NT2/D1 (cell line): ENCODE measurements around the gene PRKAG3.

Experiments used
- DNase-seq: peaks from one replicate; pipeline ENCODE4 v3.0.0-alpha.2; 2011; ENCODE audit warnings: low read depth, low spot score
- H3K27me3 ChIP-seq: 2 replicates; pipeline ENCODE4 v1.6.0; 2011; ENCODE audit warnings: mild to moderate bottlenecking; ENCODE audit not compliant: insufficient read length, insufficient read depth
- H3K36me3 ChIP-seq: 2 replicates; pipeline ENCODE4 v1.6.1; 2011; ENCODE audit warnings: mild to moderate bottlenecking, low read length, mixed read lengths; ENCODE audit not compliant: insufficient read depth, insufficient read length
- H3K4me1 ChIP-seq: 2 replicates; pipeline ENCODE4 v1.5.1; 2011; ENCODE audit not compliant: insufficient read depth, insufficient read length
- H3K4me3 ChIP-seq: 2 replicates; pipeline ENCODE4 v1.5.1; 2011; ENCODE audit warnings: low read depth; ENCODE audit not compliant: insufficient read length
- H3K9ac ChIP-seq: 2 replicates; pipeline ENCODE4 v1.6.0; 2011; ENCODE audit warnings: low read depth; ENCODE audit not compliant: insufficient read length
- H3K9me3 ChIP-seq: 2 replicates; pipeline ENCODE4 v1.5.1; 2011; ENCODE audit warnings: mild to moderate bottlenecking, low read length; ENCODE audit not compliant: insufficient read depth
- SUZ12 ChIP-seq: IDR thresholded peaks from 2 replicates; pipeline ENCODE4 v1.6.1; 2011; ENCODE audit not compliant: insufficient read length, insufficient read depth; ENCODE audit errors: extremely low read depth
- YY1 ChIP-seq: IDR thresholded peaks from 2 replicates; pipeline ENCODE4 v1.6.1; 2011; ENCODE audit not compliant: insufficient read length, insufficient read depth
- ZNF274 ChIP-seq: IDR thresholded peaks from 2 replicates; pipeline ENCODE4 v1.6.1; 2011; ENCODE audit warnings: mild to moderate bottlenecking, low read depth, low read length

PRKAG3 gene

GRCh38 chr2:218811382-218811781 is 20.2 kb downstream of the PRKAG3 start:
- no peak for DNase-seq

GRCh38 chr2:218810256-218810655 is 21.3 kb downstream of the PRKAG3 start:
- no peak overlapping the region for H3K4me3 ChIP-seq
- no peak for DNase-seq
- H3K4me1 ChIP-seq: no peaks in the 10 kb centered on the region

More at GRCh38 chr2:218811382-218811781, 20.2 kb downstream of the PRKAG3 start:
- Histone ChIP-seq H3K9me3 (no peaks in the 10 kb centered on the region), H3K27me3 (no peaks in the 10 kb centered on the region), H3K4me3 (no peak overlapping the region), H3K9ac (no peak overlapping the region), H3K4me1 (no peaks in the 10 kb centered on the region), H3K36me3 (peaks cover 25% of the 10 kb centered on the region)
- TF ChIP-seq YY1 (no peak), SUZ12 (no peak), ZNF274 (no peak)

GRCh38 chr2:218809515-218809914 is 22.1 kb downstream of the PRKAG3 start:
- H3K4me3 ChIP-seq: no peak overlapping the region
- no peak for TF ChIP-seq ZNF274
- no peak for TF ChIP-seq YY1
- TF ChIP-seq SUZ12: no peak
- H3K36me3 ChIP-seq: peaks cover 19% of the 10 kb centered on the region
- no peaks in the 10 kb centered on the region for H3K27me3 ChIP-seq
- DNase-seq: no peak
- H3K4me1 ChIP-seq: no peaks in the 10 kb centered on the region
- peaks cover 5% of the 10 kb centered on the region for H3K9me3 ChIP-seq
- H3K9ac ChIP-seq: no peak overlapping the region

More at GRCh38 chr2:218810256-218810655, 21.3 kb downstream of the PRKAG3 start:
- Histone ChIP-seq H3K9ac (no peak overlapping the region), H3K27me3 (no peaks in the 10 kb centered on the region), H3K9me3 (no peaks in the 10 kb centered on the region), H3K36me3 (peaks cover 22% of the 10 kb centered on the region)
- TF ChIP-seq YY1: no peak
- TF ChIP-seq SUZ12: no peak
- no peak for TF ChIP-seq ZNF274

GRCh38 chr2:218807626-218808025 is 24.0 kb downstream of the PRKAG3 start:
- no peak for TF ChIP-seq ZNF274
- TF ChIP-seq YY1: no peak
- TF ChIP-seq SUZ12: no peak
- peaks cover 6% of the 10 kb centered on the region for H3K36me3 ChIP-seq
- no peak overlapping the region for H3K9ac ChIP-seq
- H3K4me3 ChIP-seq: no peak overlapping the region
- H3K9me3 ChIP-seq: peaks cover 12% of the 10 kb centered on the region
- H3K4me1 ChIP-seq: no peaks in the 10 kb centered on the region
- DNase-seq: no peak
- no peaks in the 10 kb centered on the region for H3K27me3 ChIP-seq

- Histone ChIP-seq H3K4me3 (no peak overlapping the region), H3K9me3 (peaks cover 12% of the 10 kb centered on the region), H3K9ac (no peak overlapping the region), H3K36me3 (no peaks in the 10 kb centered on the region), H3K4me1 (no peaks in the 10 kb centered on the region), H3K27me3 (no peaks in the 10 kb centered on the region)
- TF ChIP-seq YY1 (no peak), ZNF274 (no peak), SUZ12 (no peak)
- no peak for DNase-seq
These were observed 25.1 kb downstream of the PRKAG3 start for GRCh38 chr2:218806346-218806978.

- H3K4me3 ChIP-seq: no peak overlapping the region
These were observed 26.0 kb downstream of the PRKAG3 start for GRCh38 chr2:218805627-218806026.

GRCh38 chr2:218804817-218805216 is 26.8 kb downstream of the PRKAG3 start:
- Histone ChIP-seq H3K9ac (no peak overlapping the region), H3K36me3 (no peaks in the 10 kb centered on the region), H3K9me3 (peaks cover 12% of the 10 kb centered on the region), H3K27me3 (no peaks in the 10 kb centered on the region), H3K4me3 (no peak overlapping the region), H3K4me1 (no peaks in the 10 kb centered on the region)
- no peak for DNase-seq
- TF ChIP-seq SUZ12: no peak
- no peak for TF ChIP-seq YY1
- no peak for TF ChIP-seq ZNF274

More at GRCh38 chr2:218805627-218806026, 26.0 kb downstream of the PRKAG3 start:
- no peaks in the 10 kb centered on the region for H3K4me1 ChIP-seq
- peaks cover 12% of the 10 kb centered on the region for H3K9me3 ChIP-seq
- peak; percentile 57 for DNase-seq
- TF ChIP-seq ZNF274 (no peak), SUZ12 (no peak)
- no peaks in the 10 kb centered on the region for H3K36me3 ChIP-seq
- H3K9ac ChIP-seq: no peak overlapping the region
- H3K27me3 ChIP-seq: no peaks in the 10 kb centered on the region

- DNase-seq: no peak
- no peak overlapping the region for H3K4me3 ChIP-seq
- H3K9ac ChIP-seq: no peak overlapping the region
- no peak for TF ChIP-seq YY1
- TF ChIP-seq SUZ12: no peak
- TF ChIP-seq ZNF274: no peak
- no peaks in the 10 kb centered on the region for H3K36me3 ChIP-seq
- H3K9me3 ChIP-seq: peaks cover 12% of the 10 kb centered on the region
- H3K27me3 ChIP-seq: no peaks in the 10 kb centered on the region
- peaks cover 2% of the 10 kb centered on the region for H3K4me1 ChIP-seq
These were observed 29.1 kb downstream of the PRKAG3 start for GRCh38 chr2:218802386-218802994.
